GM12891 (cell line): ENCODE results near the gene HINFP.

Source experiments
- PAX5 ChIP-seq: IDR thresholded peaks from 2 replicates; pipeline ENCODE4 v1.6.1; 2011; ENCODE audit warnings: low read length, moderate library complexity, mild to moderate bottlenecking; ENCODE audit not compliant: insufficient read depth, severe bottlenecking
- POLR2A ChIP-seq: IDR thresholded peaks from 2 replicates; pipeline ENCODE4 v1.6.1; 2011; ENCODE audit warnings: low read depth, low read length, control low read depth
- POLR2AphosphoS5 ChIP-seq: IDR thresholded peaks from 2 replicates; pipeline ENCODE4 v1.6.1; 2011; ENCODE audit warnings: low read depth, low read length, control low read depth
- TAF1 ChIP-seq: IDR thresholded peaks from 2 replicates; pipeline ENCODE4 v1.6.1; 2011; ENCODE audit warnings: low read depth, low read length, control low read depth

GRCh38 chr11:119110439-119110838 is 10.9 kb upstream of the HINFP start:
- TF ChIP-seq POLR2AphosphoS5: no peak
- no peak for TF ChIP-seq POLR2A
- no peak for TF ChIP-seq TAF1
- TF ChIP-seq PAX5: no peak
